ENCODE measurements around the gene EEFSEC.

GRCh38 chr3:128408012-128408692 is 254.9 kb downstream of the EEFSEC start:
- TF ChIP-seq CTCF (IDR thresholded peaks at IDR 0.05) (no peak), POLR2A (IDR thresholded peaks at IDR 0.05) (no peak)

Data from esophagus squamous epithelium (tissue), 4 donors.